GM19239 (cell line): ENCODE measurements around the gene ARMC9.

ENCODE experiments used
- DNase-seq: peaks from one replicate; pipeline ENCODE4 v3.0.0; 2011; ENCODE audit warnings: low spot score; ENCODE audit not compliant: insufficient read length
- FAIRE-seq: peaks from 2 replicates; lab custom pipeline; 2011; peaks lifted over from hg19 to GRCh38; lab: Jason Lieb, UNC

Gene ARMC9, protein sequence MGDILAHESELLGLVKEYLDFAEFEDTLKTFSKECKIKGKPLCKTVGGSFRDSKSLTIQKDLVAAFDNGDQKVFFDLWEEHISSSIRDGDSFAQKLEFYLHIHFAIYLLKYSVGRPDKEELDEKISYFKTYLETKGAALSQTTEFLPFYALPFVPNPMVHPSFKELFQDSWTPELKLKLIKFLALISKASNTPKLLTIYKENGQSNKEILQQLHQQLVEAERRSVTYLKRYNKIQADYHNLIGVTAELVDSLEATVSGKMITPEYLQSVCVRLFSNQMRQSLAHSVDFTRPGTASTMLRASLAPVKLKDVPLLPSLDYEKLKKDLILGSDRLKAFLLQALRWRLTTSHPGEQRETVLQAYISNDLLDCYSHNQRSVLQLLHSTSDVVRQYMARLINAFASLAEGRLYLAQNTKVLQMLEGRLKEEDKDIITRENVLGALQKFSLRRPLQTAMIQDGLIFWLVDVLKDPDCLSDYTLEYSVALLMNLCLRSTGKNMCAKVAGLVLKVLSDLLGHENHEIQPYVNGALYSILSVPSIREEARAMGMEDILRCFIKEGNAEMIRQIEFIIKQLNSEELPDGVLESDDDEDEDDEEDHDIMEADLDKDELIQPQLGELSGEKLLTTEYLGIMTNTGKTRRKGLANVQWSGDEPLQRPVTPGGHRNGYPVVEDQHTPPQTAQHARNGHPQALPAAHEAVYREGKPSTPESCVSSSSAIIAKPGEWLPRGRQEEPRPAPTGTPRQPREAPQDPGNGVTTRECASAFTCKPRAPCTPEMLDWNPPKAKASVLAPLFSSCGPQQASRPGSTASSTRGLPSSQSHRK

DNA sequence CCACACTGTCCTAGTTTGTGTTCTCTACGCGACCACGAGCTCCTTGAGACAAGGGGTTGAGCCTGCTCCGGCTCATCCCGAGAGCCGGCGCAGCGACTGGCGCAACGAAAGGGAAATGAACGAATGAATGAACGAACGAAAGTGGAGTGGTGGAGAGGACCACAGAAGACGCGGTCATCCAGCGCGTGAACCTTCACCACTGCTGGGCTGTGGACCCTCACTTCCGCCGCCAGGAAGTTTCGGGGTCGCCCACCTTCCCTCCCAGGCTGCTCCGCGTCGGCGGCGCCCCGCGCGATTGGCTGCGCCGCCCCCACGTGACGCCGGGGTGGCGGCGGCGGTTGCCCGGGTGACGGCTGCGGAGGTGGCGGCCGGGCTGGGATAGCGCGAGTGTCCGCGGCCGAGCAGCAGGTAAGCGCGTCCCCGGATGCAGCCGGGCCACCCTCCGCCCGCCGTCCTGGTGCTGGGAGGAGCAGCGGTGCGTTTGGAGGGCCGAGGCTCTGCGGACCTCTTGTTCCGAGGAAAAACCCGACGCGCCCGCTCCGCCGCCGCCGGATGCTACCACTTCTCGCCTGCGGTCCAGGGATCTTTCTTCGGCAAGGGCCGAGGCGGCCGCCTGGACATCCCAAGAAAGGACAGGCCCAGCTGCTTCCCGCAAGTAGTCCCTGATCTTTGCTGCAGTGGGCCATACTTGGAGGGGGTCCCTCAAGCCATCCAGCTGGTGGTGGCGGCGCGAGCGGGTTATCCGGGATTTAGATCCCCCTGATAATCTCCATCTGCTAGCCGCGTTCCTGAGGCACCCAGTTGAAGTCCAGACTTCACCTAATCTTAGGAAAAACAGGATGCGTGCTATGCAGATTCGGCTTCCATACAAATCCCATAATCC lies at the start of gene ARMC9:
Gene ARMC9 (plus strand): TSS at position 341 of the 883 bp plus-strand sequence. CDS start 7,608 bp downstream, outside the sequence.
- peak; percentile 91 for DNase-seq
- peak; percentile 90 for FAIRE-seq

DNA sequence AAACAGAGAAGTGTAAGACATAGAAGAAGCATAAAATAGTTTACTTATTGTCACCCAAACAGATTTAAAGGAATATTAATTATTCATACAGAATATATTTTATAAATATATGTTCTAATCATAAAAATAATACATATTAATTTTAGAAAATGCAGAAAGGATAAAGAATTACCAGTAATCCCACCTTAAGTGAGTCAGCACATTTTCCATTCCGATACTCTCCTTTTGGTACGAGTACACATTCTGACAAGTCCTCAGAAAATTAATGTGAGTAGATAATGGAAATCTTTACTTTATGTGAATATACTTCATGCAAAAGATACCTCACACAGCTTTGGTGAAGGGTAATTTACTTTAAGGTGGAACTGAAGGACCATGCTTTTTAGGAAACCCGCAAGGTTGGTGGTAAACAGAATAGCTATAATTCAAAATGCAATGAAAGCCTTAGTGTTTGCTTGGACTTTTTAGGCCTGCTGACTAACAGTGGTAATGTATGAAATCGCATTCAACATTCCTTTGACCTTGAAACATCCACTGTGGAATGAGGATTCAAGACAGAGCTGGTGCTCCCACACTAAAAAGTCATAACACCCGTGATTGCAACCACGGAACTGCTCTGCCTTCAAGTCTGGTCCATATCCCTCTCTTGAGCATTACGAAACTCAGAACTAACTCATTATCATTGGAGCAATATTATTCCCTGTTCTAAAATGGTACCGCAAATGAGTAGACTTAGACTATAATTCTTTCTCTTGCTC lies 45.5 kb upstream of the ARMC9 start:
- FAIRE-seq (no peak), DNase-seq (no peak)

GRCh38 chr2:231159306-231159705 lies 39.1 kb upstream of the ARMC9 start:
- FAIRE-seq = no peak
- no peak for DNase-seq

GRCh38 chr2:231160701-231161100 lies 37.7 kb upstream of the ARMC9 start:
- DNase-seq (no peak), FAIRE-seq (no peak)

DNA sequence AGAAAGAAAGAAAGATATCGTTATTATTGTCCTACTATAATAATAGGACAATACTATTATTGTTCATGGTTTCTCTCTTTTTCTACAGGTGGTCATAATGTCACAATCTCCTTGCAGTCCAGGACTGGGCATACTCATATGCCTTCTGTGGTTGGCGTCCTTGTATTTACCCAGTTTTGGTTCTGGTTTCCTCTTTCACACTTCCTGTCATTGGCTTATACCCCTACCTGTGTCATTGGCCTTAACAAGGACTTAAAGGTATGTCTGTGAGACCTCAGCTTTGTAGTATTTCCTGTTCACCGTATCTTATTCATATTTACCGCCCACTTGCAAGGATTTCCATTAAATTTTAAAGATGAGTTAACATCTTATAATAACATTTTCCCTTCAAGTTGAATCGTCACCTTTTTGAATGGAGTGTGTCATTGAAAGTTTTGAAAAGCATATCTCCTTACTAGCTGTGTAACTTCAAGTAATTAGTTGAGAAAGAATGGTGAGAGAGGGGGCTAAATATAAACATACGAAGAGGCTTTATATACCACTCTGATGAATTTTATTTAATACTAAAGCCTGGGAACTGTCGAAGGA lies 37.1 kb upstream of the ARMC9 start:
- peak; percentile 82 for FAIRE-seq
- no peak for DNase-seq

DNA sequence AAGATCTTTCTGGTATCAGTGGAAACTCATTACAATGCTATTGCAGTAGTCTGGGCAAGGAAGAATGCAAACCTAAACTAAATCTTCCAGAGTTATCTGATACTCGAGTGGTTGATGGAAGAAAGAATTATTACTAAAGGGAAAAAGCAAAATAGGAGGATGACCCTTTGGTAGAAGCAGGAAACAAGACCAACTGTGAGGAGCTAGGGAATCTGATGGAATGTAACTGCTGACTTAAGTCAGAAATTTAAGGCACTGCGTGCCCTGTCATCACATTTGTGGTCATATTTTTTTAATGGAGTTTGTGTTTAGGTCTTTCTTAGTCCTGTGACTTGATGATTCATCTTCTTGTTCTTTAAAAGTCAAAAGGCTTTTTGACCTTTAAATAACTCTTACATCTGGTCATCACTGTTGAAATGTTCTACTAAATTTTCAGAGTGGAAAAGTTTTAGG lies 36.5 kb upstream of the ARMC9 start:
- no peak for FAIRE-seq
- no peak for DNase-seq

GRCh38 chr2:231163011-231163410 lies 35.4 kb upstream of the ARMC9 start:
- FAIRE-seq (no peak), DNase-seq (no peak)

DNA sequence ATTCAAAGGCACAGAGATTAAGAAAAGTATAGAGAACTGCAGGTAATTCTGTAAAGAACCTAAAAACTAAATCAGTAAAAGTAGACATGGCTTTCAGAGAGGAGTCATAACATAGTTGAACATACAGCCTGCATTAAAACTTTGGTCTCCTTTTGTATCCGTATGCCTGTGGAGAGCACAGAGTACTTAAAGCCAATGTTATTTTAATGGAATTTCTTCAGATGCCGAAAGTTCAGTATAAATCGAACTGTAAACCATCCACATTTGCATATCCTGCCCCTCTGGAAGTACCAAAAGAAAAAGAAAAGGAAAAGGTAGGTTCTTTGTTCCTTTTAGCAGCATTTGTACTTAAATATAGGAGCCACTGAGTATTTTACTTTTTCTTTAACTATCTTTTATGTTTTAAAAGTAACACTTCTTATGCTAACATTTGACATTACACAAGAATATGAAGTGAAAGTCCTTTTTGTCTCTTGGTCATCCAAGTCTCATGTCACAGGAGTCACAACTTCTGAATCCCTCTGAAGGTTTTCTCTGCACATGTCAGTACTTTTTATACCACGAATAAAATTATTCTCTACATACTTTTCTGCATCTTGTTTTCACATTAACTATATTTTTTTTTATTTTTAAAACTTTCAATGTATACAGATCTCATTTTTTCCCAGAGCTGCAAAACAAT lies 34.9 kb upstream of the ARMC9 start:
- FAIRE-seq = no peak

GRCh38 chr2:231167745-231168459 lies 30.5 kb upstream of the ARMC9 start:
- DNase-seq (no peak), FAIRE-seq (no peak)

More for the DNA sequence above, 34.9 kb upstream of the ARMC9 start:
- no peak for DNase-seq

GRCh38 chr2:231168460-231169139 lies 29.8 kb upstream of the ARMC9 start:
- no peak for DNase-seq
- FAIRE-seq = no peak

DNA sequence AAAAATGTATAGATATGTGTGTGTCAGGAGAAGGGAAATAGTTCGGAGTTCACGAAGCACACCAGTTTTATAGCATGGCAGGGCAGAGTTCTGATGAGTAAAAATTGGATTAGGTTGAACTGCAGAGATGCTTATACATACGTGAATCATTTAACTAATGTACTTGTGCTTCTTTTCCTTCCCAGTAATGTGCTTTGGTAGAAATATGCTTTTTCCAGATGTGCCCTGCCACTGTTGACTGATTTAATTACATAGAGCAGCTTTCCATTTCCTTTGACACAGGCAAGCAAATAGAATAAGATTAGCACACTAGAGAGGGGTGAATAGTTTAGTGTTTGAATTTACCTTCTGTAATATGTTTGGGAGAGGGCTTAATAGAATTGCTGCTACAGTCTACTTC lies 28.9 kb upstream of the ARMC9 start:
- DNase-seq (no peak), FAIRE-seq (no peak)

- FAIRE-seq (no peak), DNase-seq (no peak)
Observed at GRCh38 chr2:231170055-231170454, 28.4 kb upstream of the ARMC9 start.

DNA sequence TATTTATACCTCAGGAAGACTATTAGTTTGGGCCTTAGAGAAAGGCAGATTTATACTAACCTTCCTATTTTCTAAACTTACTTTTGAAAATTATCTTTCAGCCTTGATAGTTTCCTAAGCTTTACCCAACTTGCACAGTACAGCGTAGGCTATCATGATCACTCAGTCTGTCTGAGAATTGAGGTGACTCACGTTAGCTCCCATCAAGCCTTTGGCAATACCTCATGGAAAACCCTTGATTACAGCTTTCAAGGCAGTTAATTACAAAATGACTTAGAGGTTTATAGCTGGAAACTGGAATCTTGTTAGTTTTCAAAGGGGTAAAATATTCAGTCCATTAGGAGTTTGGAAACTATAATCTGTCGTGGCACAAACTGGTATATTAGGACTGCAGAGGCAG lies 26.4 kb upstream of the ARMC9 start:
- FAIRE-seq (no peak), DNase-seq (no peak)

- FAIRE-seq = no peak
- DNase-seq = no peak
Observed at GRCh38 chr2:231174211-231174651, 24.2 kb upstream of the ARMC9 start.

GRCh38 chr2:231176066-231176465 lies 22.4 kb upstream of the ARMC9 start:
- no peak for FAIRE-seq
- no peak for DNase-seq

DNA sequence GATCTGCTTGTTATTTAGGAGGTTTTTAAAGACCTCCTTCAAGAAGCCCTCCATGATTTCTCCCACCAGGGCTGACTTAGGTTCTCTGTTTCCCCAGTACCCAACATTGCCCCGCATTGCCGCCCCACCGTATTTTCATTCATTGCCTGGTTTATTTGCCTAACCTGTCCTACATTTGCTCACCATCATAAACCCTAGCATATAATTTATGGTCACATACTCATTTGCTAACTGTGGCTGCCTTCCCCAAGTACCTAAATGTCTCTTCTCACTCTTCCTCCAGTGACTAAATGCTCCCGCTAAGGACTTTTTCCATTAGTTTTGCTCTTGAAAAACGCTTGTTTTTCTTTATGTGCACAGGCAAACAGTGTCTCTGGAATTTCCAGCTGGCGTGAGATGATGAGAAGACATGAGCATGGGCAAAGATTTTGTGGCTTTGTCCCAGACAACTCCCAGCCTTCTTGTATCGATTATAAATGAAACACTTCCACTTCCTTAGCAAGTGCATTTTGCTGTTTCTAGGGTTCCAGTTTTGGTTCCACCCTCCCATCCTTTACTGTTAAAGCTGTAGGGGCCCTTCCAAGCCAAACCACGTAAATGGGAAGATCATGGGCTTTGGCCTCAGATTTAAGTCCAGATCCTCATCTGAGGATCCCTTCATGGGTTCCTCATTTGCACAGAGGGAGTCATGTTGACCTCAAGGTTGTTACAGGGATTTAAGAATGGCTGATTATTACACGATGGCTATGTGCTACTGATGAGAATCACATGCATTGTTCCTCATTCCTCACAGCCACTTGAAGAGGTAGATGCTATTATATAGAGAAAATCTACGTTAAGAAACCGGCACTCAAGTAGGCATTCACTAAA lies 21.0 kb upstream of the ARMC9 start:
- no peak for DNase-seq
- FAIRE-seq = no peak
